ENCODE data around the gene CD81.
A peak's percentile ranks its signal among the peaks of the same experiment; 100 is the strongest.

CD81 gene

DNA sequence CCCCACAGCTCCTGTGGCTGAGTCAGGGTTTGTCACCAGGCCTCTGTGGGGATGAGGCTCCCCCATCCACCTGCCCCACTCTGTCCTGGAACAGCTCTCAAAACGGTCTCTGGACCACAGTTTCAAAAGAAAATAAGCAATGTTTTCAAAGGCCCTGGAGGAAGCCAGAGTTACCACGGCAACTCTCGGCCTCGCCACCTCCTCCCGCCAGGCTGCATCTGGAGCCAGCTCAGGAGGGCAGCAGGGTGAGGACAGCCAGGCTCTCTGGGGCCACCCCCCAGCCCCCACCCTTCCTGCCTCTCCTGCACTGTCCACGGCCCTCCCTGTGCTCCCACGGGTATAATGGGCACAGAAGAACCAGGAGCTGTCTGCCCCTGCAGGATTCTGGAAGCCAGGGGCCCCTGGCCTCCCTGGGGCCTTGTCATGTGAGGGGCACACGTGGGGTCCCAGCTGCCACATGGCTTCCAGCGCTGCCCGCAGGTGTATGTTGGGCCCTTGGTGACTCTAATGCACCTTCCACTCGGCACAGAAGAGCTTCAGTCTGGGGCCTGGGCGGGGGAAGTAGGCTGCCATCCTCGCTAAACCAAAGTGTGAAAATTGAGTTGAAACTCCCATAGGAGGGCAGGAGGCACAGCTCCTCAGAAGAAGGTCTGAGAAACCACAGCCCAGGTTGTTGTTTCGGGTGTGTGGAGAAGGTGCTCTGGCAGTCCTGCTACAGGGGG, 10.3 kb downstream of the CD81 start:
- DNase-seq (ENCODE audit: low read depth), result no peak
- no peak overlapping the region for H3K4me3 ChIP-seq (ENCODE audit: low read length)

DNA sequence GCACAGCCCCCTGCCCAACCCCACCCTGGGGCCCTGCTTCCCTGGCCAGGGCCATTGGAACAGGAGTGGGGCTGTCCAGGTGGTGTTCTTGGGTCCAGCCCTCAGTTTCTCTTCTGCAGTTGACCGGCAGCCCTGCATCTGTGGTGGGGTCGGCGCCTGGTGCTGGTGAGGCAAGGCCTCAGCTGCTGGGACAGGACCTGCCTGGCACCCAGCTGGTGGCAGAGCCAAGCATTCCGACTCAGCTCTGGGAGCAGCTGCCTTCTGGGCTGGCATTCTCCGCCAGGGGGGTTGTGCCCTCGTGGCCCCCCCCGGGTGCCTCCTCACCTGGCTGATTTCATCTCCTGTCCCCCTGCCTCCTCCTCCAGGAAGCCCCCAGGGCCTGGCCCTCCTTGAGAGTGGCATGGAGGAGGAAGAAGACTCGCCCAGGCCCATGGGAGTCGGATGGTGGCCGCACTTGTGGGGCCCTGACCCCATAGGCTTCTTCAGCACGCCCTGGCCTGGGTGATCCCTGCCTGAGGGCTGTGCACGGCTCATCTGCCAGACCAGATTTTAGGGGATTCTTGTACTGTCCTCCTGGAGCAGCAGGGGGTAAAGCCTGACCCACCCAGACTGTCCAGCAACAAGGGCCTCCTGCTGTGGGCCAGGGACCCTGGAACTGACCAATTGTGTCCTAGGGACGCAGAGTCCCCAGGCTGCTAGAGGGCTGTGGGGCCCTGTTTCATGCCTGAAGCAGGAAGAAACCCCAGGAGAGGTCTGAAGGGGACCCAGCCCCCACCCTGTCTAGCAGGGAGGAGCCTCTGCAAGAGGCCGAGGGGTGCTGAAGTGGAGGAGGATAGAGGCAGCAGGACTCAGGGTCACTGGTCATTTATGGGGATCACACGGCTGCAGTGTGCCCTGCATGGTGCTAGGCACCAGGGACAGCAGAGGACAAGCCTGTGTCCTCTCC, 11.6 kb downstream of the CD81 start:
- H3K4me3 ChIP-seq (ENCODE audit: low read length), result no peak overlapping the region
- TF ChIP-seq, protein P1, sequence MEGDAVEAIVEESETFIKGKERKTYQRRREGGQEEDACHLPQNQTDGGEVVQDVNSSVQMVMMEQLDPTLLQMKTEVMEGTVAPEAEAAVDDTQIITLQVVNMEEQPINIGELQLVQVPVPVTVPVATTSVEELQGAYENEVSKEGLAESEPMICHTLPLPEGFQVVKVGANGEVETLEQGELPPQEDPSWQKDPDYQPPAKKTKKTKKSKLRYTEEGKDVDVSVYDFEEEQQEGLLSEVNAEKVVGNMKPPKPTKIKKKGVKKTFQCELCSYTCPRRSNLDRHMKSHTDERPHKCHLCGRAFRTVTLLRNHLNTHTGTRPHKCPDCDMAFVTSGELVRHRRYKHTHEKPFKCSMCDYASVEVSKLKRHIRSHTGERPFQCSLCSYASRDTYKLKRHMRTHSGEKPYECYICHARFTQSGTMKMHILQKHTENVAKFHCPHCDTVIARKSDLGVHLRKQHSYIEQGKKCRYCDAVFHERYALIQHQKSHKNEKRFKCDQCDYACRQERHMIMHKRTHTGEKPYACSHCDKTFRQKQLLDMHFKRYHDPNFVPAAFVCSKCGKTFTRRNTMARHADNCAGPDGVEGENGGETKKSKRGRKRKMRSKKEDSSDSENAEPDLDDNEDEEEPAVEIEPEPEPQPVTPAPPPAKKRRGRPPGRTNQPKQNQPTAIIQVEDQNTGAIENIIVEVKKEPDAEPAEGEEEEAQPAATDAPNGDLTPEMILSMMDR (IDR thresholded peaks at IDR 0.05; ENCODE audit: insufficient read depth, low read depth, low read length, missing control alignments), result no peak
- no peak for DNase-seq (ENCODE audit: low read depth)

More for the DNA sequence above, 10.3 kb downstream of the CD81 start:
- TF ChIP-seq, protein P1 (IDR thresholded peaks at IDR 0.05; ENCODE audit: insufficient read depth, low read depth, low read length, missing control alignments), result no peak

DNA sequence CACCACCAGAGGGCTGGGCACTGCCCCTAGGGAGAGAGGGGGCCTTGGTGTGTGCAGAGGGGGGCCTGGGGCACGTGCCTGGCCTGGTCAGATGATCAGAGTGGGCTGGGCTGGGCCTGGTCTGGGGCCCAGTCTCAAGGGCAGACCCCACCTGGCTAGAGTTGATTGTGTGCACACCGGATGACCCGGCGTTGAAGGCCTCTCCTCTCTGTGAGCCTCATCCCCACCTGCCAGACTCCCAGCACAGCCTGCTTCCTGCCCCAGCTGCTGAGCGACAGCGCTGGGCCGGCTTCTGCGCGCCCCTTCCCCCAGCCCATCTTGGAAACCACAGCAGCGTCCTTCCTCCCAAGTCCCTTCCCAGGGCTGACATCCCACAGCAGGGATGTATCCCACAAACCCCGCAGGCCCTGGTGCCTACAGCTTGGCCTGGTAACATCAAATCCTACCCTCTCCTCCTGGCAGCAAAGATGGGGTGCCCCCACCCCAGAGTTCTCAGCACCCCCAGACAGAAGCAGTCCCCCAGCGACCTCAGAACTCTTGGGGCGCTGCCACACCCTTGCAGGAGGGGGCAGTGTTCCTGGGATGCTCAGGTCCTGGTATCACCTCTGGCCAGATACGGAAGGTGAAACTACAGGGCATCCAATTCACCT, 12.4 kb downstream of the CD81 start:
- TF ChIP-seq, protein P1 (IDR thresholded peaks at IDR 0.05; ENCODE audit: insufficient read depth, low read depth, low read length, missing control alignments), result peak; percentile 2

DNA sequence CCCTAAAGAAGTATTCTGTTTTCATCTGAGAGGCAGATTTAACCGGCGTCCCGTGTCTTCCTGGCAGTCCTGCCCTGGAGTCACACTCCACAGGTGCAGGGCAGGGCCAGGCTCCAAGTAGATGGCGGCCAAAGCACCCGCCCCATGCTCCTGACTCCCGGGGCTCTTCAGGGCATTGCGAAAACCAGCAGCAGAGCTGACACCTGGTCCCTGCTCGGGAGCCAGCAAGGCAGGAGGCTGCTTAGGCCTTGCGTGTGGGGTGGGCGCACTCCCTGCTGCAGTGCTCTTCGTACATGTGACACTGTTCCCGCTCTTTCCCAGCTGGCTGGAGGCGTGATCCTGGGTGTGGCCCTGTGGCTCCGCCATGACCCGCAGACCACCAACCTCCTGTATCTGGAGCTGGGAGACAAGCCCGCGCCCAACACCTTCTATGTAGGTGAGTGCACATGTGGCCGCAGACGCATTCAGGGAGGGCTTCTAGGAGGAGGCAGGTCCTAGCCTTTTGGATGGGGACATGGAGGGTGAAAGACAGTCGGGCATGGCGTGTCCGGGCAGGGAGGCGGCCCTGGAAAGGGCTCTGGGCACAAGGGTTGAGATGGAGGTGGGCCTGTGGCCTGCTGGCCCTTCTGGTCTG, 13.1 kb downstream of the CD81 start:
- TF ChIP-seq, protein P1 (IDR thresholded peaks at IDR 0.05; ENCODE audit: insufficient read depth, low read depth, low read length, missing control alignments), result no peak
- no peak overlapping the region for H3K4me3 ChIP-seq (ENCODE audit: low read length)
- DNase-seq (ENCODE audit: low read depth), result no peak

More for the DNA sequence above, 12.4 kb downstream of the CD81 start:
- H3K4me3 ChIP-seq (ENCODE audit: low read length), result no peak overlapping the region
- DNase-seq (ENCODE audit: low read depth), result no peak

DNA sequence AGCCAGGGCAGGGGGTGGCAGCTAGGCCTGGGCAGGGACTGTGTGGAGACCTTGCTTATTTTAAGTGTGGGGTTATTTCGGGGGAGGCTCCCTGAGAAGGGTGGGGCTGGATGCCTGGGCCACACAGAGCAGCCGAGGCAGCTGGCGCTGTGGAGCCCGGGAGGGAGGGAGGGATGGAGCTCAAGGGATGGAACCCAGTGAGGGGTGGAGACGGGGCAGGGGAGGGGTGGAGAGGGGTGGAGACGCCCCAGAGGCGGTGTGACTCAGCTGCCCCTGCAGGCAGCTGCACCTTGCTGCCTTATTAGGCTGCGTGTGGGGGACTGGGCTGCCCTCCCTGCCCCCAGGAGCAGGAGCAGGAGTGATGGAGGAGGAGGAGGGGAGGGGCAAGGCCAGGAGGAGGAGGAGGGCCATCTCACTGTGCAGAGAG, 13.6 kb downstream of the CD81 start:
- DNase-seq (ENCODE audit: low read depth), result peak; percentile 61
- TF ChIP-seq, protein P1 (IDR thresholded peaks at IDR 0.05; ENCODE audit: insufficient read depth, low read depth, low read length, missing control alignments), result no peak
- no peak overlapping the region for H3K4me3 ChIP-seq (ENCODE audit: low read length)

DNA sequence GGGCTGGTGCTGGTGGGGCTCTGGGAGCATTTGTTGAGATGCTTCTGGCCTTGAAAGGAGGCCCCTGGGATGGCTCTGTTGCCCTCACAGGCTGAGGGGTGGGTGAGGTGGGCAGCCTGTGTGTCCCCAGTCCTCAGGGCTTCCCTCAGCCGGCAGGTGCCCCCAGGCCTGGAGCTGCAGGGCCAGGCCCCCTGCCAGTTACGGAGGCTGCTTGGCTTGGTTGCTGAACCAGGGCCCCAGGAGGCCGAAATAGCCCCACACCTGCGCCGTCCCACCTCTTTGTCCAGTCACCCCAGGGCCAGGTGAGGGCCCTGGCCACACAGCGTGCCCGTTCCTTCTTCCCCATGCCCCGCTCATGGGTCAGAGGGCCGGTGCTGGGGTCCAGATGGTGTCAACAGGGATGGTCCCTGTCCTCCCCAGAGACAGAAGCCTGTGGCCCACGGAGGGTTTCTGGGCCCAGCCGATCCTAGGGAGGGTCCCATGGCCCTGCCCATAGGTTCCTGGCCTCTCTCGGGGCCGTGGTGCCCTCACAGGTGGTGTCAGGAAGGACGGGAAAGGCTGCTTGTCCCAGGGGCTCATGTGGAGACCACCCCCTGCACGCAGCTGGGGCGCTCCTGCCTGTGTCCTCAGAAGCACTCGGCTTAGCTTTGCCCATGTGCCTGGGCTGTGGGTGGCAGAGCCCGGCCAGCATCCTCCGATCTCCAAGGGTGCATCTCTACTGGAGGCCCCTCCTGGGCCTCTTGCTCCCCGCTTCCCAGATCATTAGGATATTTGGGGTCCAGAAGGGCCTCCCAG, 14.3 kb downstream of the CD81 start:
- no peak for DNase-seq (ENCODE audit: low read depth)
- no peak overlapping the region for H3K4me3 ChIP-seq (ENCODE audit: low read length)
- TF ChIP-seq, protein P1 (IDR thresholded peaks at IDR 0.05; ENCODE audit: insufficient read depth, low read depth, low read length, missing control alignments), result no peak

All from epithelial cell of esophagus (primary cell).